Pons (tissue), 1 donor: ENCODE measurements around the gene SPOUT1.
"Not testable (repeated sequence)": the region's sequence is repeated elsewhere in the genome, so short reads cannot be mapped to it uniquely, and the experiment has no call there.

Source experiments
- DNase-seq: peaks from one replicate; pipeline ENCODE4 v3.0.0-alpha.2; 2016; ENCODE audit warnings: low spot score

The SPOUT1 gene

GRCh38 chr9:128829477-128830251 is at the start of gene SPOUT1:
TSS of gene SPOUT1 (minus strand) at chr9:128829794. CDS start at chr9:128829780, 14 bp downstream.
- DNase-seq: peak; percentile 95

- DNase-seq: no peak
These were observed 48.3 kb upstream of the SPOUT1 start for GRCh38 chr9:128877852-128878251.

- DNase-seq: not testable (repeated sequence)
These were observed 41.3 kb upstream of the SPOUT1 start for GRCh38 chr9:128870941-128871265.

- no peak for DNase-seq
These were observed 40.7 kb upstream of the SPOUT1 start for GRCh38 chr9:128870128-128870940.

- DNase-seq: no peak
These were observed 34.1 kb upstream of the SPOUT1 start for GRCh38 chr9:128863647-128864046.

- DNase-seq: no peak
These were observed 32.8 kb upstream of the SPOUT1 start for GRCh38 chr9:128862401-128862851.

GRCh38 chr9:128861501-128861900 is 31.9 kb upstream of the SPOUT1 start:
- DNase-seq: no peak

- DNase-seq: peak; percentile 76
These were observed 31.3 kb upstream of the SPOUT1 start for GRCh38 chr9:128860937-128861336.

- not testable (repeated sequence) for DNase-seq
These were observed 28.9 kb upstream of the SPOUT1 start for GRCh38 chr9:128858476-128858875.

GRCh38 chr9:128854454-128854853 is 24.9 kb upstream of the SPOUT1 start:
- not testable (repeated sequence) for DNase-seq

- not testable (repeated sequence) for DNase-seq
These were observed 23.1 kb upstream of the SPOUT1 start for GRCh38 chr9:128852646-128853045.

GRCh38 chr9:128851779-128852600 is 22.4 kb upstream of the SPOUT1 start:
- peak; percentile 66 for DNase-seq

GRCh38 chr9:128851024-128851423 is 21.4 kb upstream of the SPOUT1 start:
- DNase-seq: not testable (repeated sequence)

- no peak for DNase-seq
These were observed 18.2 kb upstream of the SPOUT1 start for GRCh38 chr9:128847803-128848202.

GRCh38 chr9:128846680-128847030 is 17.1 kb upstream of the SPOUT1 start:
- no peak for DNase-seq

- no peak for DNase-seq
These were observed 15.8 kb upstream of the SPOUT1 start for GRCh38 chr9:128845186-128845931.

GRCh38 chr9:128843171-128843570 is 13.6 kb upstream of the SPOUT1 start:
- not testable (repeated sequence) for DNase-seq

- DNase-seq: no peak
These were observed 12.3 kb upstream of the SPOUT1 start for GRCh38 chr9:128841694-128842492.

- no peak for DNase-seq
These were observed 10.9 kb upstream of the SPOUT1 start for GRCh38 chr9:128840524-128840923.

GRCh38 chr9:128838338-128838737 is 8.7 kb upstream of the SPOUT1 start:
- DNase-seq: no peak
